Transverse colon (tissue), 4 donors: Measurements from ENCODE around the gene TLN1. TPM values are rescaled to one million over a fixed set of nuclear protein-coding genes. Genes with fewer than 3 reads are reported as not detected.

ENCODE experiments used
- DNase-seq: peaks from one replicate; pipeline ENCODE4 v3.0.0-alpha.2; 2019
- H3K27ac ChIP-seq, 4 donors: fragments of 200-600 bp; sonication (generic); 2 replicates each; pipeline ENCODE4 v1.5.1; 2016 to 2018; ENCODE audit warnings: inconsistent platforms in 4 of 4
- H3K27me3 ChIP-seq: fragments of 200-600 bp; sonication (generic); 2 replicates; pipeline ENCODE4 v1.5.1; 2017; ENCODE audit warnings: inconsistent platforms
- H3K36me3 ChIP-seq, 4 donors: fragments of 200-600 bp; sonication (generic); 2 replicates each; pipeline ENCODE4 v1.5.1; 2017 to 2019; ENCODE audit warnings: inconsistent platforms in 4 of 4
- H3K4me1 ChIP-seq, 4 donors: fragments of 200-600 bp; sonication (generic); 2 replicates each; pipeline ENCODE4 v1.5.1; 2017 to 2020; ENCODE audit warnings: inconsistent platforms in 4 of 4
- H3K4me3 ChIP-seq, 4 donors: fragments of 200-600 bp; sonication (generic); 1 replicate in 1 of 4; 2 replicates in 3 of 4; pipeline versions ENCODE4 v1.5.1 to v1.6.1; 2017 to 2019; ENCODE audit warnings: inconsistent platforms in 4 of 4
- H3K9me3 ChIP-seq, 2 donors: fragments of 200-600 bp; sonication (generic); 2 replicates each; pipeline ENCODE4 v1.5.1; 2017 to 2019; ENCODE audit warnings: inconsistent platforms in 2 of 2
- EP300 ChIP-seq: sonication (generic); formaldehyde crosslinking; IDR thresholded peaks from one replicate; pipeline ENCODE4 v1.6.1; 2017; ENCODE audit warnings: antibody characterized with exemption, low read depth
- POLR2A ChIP-seq: fragments of 450-650 bp; IDR thresholded peaks from one replicate; pipeline ENCODE4 v1.6.1; 2016; ENCODE audit warnings: antibody characterized with exemption, mild to moderate bottlenecking, moderate library complexity
- POLR2AphosphoS5 ChIP-seq, 3 donors: sonication (generic); formaldehyde crosslinking; IDR thresholded peaks; one replicate each; pipeline ENCODE4 v1.6.1; 2016; ENCODE audit warnings: antibody characterized with exemption in 3 of 3
- WGBS, 2 donors: methylation state at CpG; one replicate each; pipeline ENCODE4 v1.1.5; 2018; ENCODE audit warnings: low coverage in 1 of 2; 5-methylcytosine and 5-hydroxymethylcytosine counted together
- in situ Hi-C, 4 donors: fragments of 200-750 bp; cut with MboI; loops; one replicate each; pipeline versions ENCODE4 v1.15.0 to v1.15.1; 2017; ENCODE audit warnings: low sequenced_read_pairs in 3 of 4, low pct_ligation_motif_present in 1 of 4, low pct_unique_long_range_greater_than_20kb in 1 of 4
- intact Hi-C: fragments of 100-400 bp; cut with DNase I; formaldehyde crosslinking; loops from one replicate; pipeline ENCODE4 v1.15.1; 2023; ENCODE audit warnings: low total_unique reads
- total RNA-seq, 4 donors: library from RNA; depleted of rRNA; stranded (reverse); fragments of >200 nt; gene quantifications; one replicate each; pipeline ENCODE4 v1.1.0, GENCODE V29; 2016
- TF ChIP-seq, protein P1 (sequence below), 5 experiments: fragments of 200-600 bp in 3 of 5; fragments of 450-650 bp in 2 of 5; sonication (generic) in 3 of 5; IDR thresholded peaks; 1 replicate in 2 of 5; 2 replicates in 3 of 5; pipeline ENCODE4 v1.5.1; 2016 to 2017; ENCODE audit warnings: antibody characterized with exemption in 5 of 5, inconsistent platforms in 3 of 5, mild to moderate bottlenecking in 2 of 5, moderate library complexity in 1 of 5

Gene TLN1
- total RNA-seq, 4 donors from 2014 or later: 158 to 328 (median 177) TPM

DNA sequence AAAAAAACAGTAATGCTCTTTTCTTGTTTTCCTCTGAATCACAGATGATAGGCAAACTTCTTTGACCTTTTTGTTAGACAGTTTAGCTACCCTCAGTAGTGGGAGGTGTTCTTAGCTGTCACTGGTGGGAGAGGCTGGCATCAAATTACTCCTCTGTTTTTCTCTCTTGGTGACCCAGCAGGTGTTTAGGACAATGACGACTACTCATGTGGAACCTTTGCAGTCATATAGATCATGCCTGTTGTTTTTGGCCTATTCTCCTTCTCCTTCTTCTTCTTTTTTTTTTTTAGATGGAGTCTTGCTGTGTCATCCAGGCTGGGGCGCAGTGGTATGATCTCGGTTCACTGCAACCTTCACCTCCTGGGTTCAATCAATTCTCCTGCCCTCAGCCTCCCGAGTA, 44.0 kb upstream of the TLN1 start:
- DNase-seq: no peak
- TF ChIP-seq EP300 (no peak), POLR2A (no peak), POLR2AphosphoS5 (IDR thresholded peaks at IDR 0.05) (no peak)
- TF ChIP-seq, protein P1, sequence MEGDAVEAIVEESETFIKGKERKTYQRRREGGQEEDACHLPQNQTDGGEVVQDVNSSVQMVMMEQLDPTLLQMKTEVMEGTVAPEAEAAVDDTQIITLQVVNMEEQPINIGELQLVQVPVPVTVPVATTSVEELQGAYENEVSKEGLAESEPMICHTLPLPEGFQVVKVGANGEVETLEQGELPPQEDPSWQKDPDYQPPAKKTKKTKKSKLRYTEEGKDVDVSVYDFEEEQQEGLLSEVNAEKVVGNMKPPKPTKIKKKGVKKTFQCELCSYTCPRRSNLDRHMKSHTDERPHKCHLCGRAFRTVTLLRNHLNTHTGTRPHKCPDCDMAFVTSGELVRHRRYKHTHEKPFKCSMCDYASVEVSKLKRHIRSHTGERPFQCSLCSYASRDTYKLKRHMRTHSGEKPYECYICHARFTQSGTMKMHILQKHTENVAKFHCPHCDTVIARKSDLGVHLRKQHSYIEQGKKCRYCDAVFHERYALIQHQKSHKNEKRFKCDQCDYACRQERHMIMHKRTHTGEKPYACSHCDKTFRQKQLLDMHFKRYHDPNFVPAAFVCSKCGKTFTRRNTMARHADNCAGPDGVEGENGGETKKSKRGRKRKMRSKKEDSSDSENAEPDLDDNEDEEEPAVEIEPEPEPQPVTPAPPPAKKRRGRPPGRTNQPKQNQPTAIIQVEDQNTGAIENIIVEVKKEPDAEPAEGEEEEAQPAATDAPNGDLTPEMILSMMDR (IDR thresholded peaks at IDR 0.05): no peak
- Histone ChIP-seq H3K27me3 (no peaks in the 10 kb centered on the region), H3K4me3 (no peak overlapping the region), H3K4me1 (peaks cover 10 to 18% (median 13%) of the 10 kb centered on the region in 4 donors), H3K9me3 (no peaks in the 10 kb centered on the region), H3K36me3 (no peaks in the 10 kb centered on the region), H3K27ac (no peak overlapping the region)
- WGBS, 2 donors: 79 to 100% methylated on average over 3 to 4 of the region's 4 CpGs
- in situ Hi-C loops (no loop called here), intact Hi-C loops (no loop called here)

DNA sequence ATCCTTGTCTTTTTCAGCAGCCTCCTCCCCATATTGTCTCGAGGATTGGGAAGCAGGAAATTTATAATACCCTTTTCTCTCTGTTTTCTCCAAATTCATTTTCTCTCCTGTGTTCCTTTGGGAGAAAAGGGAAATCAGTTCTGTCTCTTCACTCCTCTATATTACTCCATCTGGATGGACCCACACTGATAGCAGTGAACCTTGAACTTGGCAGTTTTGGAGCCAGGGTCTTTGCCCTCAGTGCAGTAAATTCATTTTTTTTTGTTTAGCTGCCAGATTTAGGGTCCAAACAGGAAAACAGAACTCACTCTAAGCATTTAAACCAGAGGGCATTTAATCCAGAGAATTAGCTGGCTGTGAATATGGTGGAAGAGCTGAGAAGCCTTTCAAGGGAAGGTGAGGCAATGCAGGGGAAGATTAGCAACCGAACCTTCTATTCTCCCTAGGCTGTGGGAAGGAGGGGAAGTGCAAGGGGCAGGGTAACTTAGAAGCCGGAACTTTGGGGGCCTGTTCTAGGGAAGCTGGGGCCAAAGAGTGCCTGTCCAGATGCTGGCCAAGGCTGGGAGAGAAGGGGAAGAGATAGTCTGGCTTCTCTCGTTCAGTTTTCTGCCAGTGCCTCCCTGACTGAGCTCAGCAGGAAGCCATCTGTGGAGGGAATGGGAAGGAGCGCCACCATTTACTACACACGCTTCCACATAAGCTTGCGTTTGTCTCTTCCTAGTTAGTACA, 43.1 kb upstream of the TLN1 start:
- H3K27ac ChIP-seq: no peak overlapping the region
- intact Hi-C loops (no loop called here), in situ Hi-C loops (no loop called here)
- 74 to 100% methylated on average over 1 to 7 of the region's 7 CpGs for WGBS, 2 donors
- no peaks in the 10 kb centered on the region for H3K9me3 ChIP-seq
- TF ChIP-seq, protein P1 (IDR thresholded peaks at IDR 0.05): no peak
- TF ChIP-seq POLR2AphosphoS5 (IDR thresholded peaks at IDR 0.05): no peak
- no peak for TF ChIP-seq POLR2A
- no peak for TF ChIP-seq EP300
- no peaks in the 10 kb centered on the region for H3K27me3 ChIP-seq
- peaks cover 18 to 28% (median 20%) of the 10 kb centered on the region in 4 donors for H3K4me1 ChIP-seq
- no peak for DNase-seq
- H3K4me3 ChIP-seq: no peak overlapping the region
- H3K36me3 ChIP-seq: no peaks in the 10 kb centered on the region

DNA sequence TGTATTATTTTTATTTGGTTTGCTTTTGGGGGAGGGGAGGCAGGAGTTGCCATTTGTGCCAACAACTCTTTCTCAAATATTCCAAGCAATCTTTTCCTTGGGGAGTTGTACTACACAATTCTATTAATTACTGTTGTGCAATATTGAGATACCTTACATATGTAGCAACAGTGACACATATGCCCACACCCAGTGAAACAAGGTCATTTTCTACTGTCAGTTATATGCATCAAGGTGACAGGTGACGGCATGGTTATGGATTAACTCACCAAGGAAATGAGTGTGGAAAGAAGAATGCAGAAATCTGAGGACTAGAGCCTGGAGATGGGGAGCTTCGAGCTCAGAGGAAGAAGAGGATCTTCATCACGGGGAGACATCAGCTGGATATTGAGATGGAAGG, 39.9 kb upstream of the TLN1 start:
- Histone ChIP-seq H3K4me3 (no peak overlapping the region), H3K27me3 (no peaks in the 10 kb centered on the region), H3K27ac (peak overlapping the region; percentile 78 to 81 (median 80)), H3K36me3 (no peaks in the 10 kb centered on the region), H3K9me3 (no peaks in the 10 kb centered on the region), H3K4me1 (peaks cover 18 to 28% (median 20%) of the 10 kb centered on the region in 4 donors)
- WGBS, 2 donors: 38 to 54% methylated on average over 3 of the region's 3 CpGs
- in situ Hi-C loops (no loop called here), intact Hi-C loops (no loop called here)
- DNase-seq: peak; percentile 32
- TF ChIP-seq POLR2AphosphoS5 (IDR thresholded peaks at IDR 0.05): peak in 2 of 3 donors; percentile 29 to 50
- TF ChIP-seq POLR2A: peak; percentile 11
- no peak for TF ChIP-seq EP300

DNA sequence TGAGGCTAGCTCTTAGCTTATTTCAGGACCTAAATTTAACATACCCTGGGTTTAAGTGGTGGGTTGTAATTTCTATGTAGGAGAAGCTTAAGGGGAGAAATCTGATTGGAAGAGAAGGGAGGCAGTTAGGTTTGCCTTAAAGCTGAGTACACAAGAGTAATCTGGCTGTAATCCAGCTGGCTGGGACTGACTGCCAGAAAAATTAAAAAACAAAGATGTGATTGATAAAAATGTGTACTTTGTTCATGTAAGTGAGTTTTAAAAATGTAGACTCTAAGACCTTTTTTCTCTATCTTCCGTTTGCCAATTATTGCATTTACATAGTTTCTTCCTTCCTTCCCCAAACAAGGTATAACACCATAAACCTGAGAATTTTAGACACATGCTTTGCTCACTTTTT, 39.5 kb upstream of the TLN1 start:
- Histone ChIP-seq H3K9me3 (no peaks in the 10 kb centered on the region), H3K27ac (peak overlapping the region; percentile 78 to 81 (median 80)), H3K27me3 (no peaks in the 10 kb centered on the region), H3K4me1 (peaks cover 18 to 28% (median 20%) of the 10 kb centered on the region in 4 donors), H3K4me3 (no peak overlapping the region), H3K36me3 (no peaks in the 10 kb centered on the region)
- in situ Hi-C loops: no loop called here
- peak; percentile 37 for DNase-seq
- TF ChIP-seq POLR2AphosphoS5 (IDR thresholded peaks at IDR 0.05) (no peak), POLR2A (no peak), EP300 (no peak)
- TF ChIP-seq, protein P1 (IDR thresholded peaks at IDR 0.05): no peak
- 33 to 46% methylated on average over 1 of the region's 1 CpG for WGBS, 2 donors
- intact Hi-C loops: no loop called here
